Endothelial cell of umbilical vein (primary cell): ENCODE measurements around the gene CD151. TPM values are rescaled to one million over a fixed set of nuclear protein-coding genes. Genes with fewer than 3 reads are reported as not detected.

Source experiments
- BruUV-seq: library from RNA; stranded (reverse); fragments of 400-500 nt; replicated peaks from 2 replicates; lab custom pipeline; 2021; lab: Mats Ljungman, UMichigan
- CTCF ChIA-PET: fragments of 300-600, 350-600 bp; sonication (Branson Sonifier 250); formaldehyde crosslinking; loops from one replicate; lab custom pipeline; 2021; ENCODE audit warnings: antibody characterized with exemption, inconsistent platforms; lab: Charles Lee
- POLR2A ChIA-PET: fragments of 300-600, 350-600 bp; sonication (Branson Sonifier 250); formaldehyde crosslinking; loops from one replicate; lab custom pipeline; 2021; ENCODE audit warnings: antibody characterized with exemption, inconsistent platforms; lab: Charles Lee
- DNase-seq: peaks from one replicate; pipeline ENCODE4 v3.0.0-alpha.2; 2011; ENCODE audit warnings: low read depth, low spot score
- FAIRE-seq: peaks from 2 replicates; lab custom pipeline; 2011; peaks lifted over from hg19 to GRCh38; lab: Jason Lieb, UNC
- H2AFZ ChIP-seq: 2 replicates; pipeline ENCODE4 v1.6.0; 2012; ENCODE audit warnings: low read depth, low read length, control low read depth, inconsistent platforms
- H3K27ac ChIP-seq: 2 replicates; pipeline ENCODE4 v1.5.1; 2011; ENCODE audit warnings: low read depth, mild to moderate bottlenecking, control low read depth, low read length, moderate library complexity; ENCODE audit not compliant: insufficient read depth
- H3K27me3 ChIP-seq, 2 experiments: 2 replicates each; pipeline versions ENCODE4 v1.6.0 to v1.6.1; 2011; ENCODE audit warnings: low read length in 2 of 2, mixed read lengths in 1 of 2; ENCODE audit not compliant: control insufficient read depth in 2 of 2, insufficient read depth in 2 of 2
- H3K36me3 ChIP-seq, 2 experiments: 2 replicates in 1 of 2; 3 replicates in 1 of 2; pipeline ENCODE4 v1.5.1; 2011; ENCODE audit warnings: low read length in 2 of 2, mild to moderate bottlenecking in 1 of 2, moderate library complexity in 1 of 2; ENCODE audit not compliant: control insufficient read depth in 2 of 2, insufficient read depth in 2 of 2; ENCODE audit errors: extremely low read depth in 1 of 2
- H3K4me1 ChIP-seq: 3 replicates; pipeline ENCODE4 v1.5.1; 2011; ENCODE audit warnings: mild to moderate bottlenecking, low read length; ENCODE audit not compliant: control insufficient read depth, insufficient read depth; ENCODE audit errors: extremely low read depth
- H3K4me2 ChIP-seq: 2 replicates; pipeline ENCODE4 v1.6.1; 2011; ENCODE audit warnings: low read length, control low read depth, mixed read lengths; ENCODE audit not compliant: insufficient read depth
- H3K4me3 ChIP-seq, 3 experiments: fragments of 200-600 bp in 1 of 3; sonication (generic), shearing (Covaris generic) in 1 of 3; replicated peaks in 1 of 3; 2 replicates each; pipeline ENCODE4 v1.5.1; 2011 to 2016; ENCODE audit warnings: control low read depth in 3 of 3, low read length in 3 of 3, mild to moderate bottlenecking in 2 of 3, inconsistent platforms in 1 of 3, low read depth in 1 of 3, moderate library complexity in 1 of 3; ENCODE audit not compliant: insufficient read depth in 1 of 3
- H3K79me2 ChIP-seq: 2 replicates; pipeline ENCODE4 v1.6.0; 2012; ENCODE audit warnings: low read length, inconsistent platforms; ENCODE audit not compliant: control insufficient read depth, insufficient read depth
- H3K9ac ChIP-seq: replicated peaks from 2 replicates; pipeline ENCODE3; 2011; ENCODE audit warnings: low read length, control low read depth; ENCODE audit not compliant: insufficient read depth; ENCODE audit errors: extremely low read depth
- H3K9me1 ChIP-seq: replicated peaks from 3 replicates; pipeline ENCODE4 v1.6.0; 2011; ENCODE audit warnings: mild to moderate bottlenecking, low read length; ENCODE audit not compliant: control insufficient read depth, insufficient read depth; ENCODE audit errors: extremely low read depth
- H3K9me3 ChIP-seq: replicated peaks from 2 replicates; pipeline ENCODE4 v1.5.1; 2012; ENCODE audit warnings: low read length, inconsistent platforms; ENCODE audit not compliant: control insufficient read depth, insufficient read depth
- H4K20me1 ChIP-seq: replicated peaks from 2 replicates; pipeline ENCODE3; 2011; ENCODE audit warnings: mild to moderate bottlenecking, low read length; ENCODE audit not compliant: control insufficient read depth, insufficient read depth; ENCODE audit errors: extremely low read depth
- EZH2 ChIP-seq: IDR thresholded peaks from 2 replicates; pipeline ENCODE4 v1.6.1; 2012; ENCODE audit warnings: borderline replicate concordance, low read depth, mild to moderate bottlenecking, moderate library complexity, low read length, inconsistent platforms; ENCODE audit not compliant: severe bottlenecking
- FOS ChIP-seq: IDR thresholded peaks from 2 replicates; pipeline ENCODE4 v1.6.1; 2011; ENCODE audit warnings: mild to moderate bottlenecking, low read length, moderate library complexity, borderline replicate concordance; ENCODE audit not compliant: insufficient read depth
- GATA2 ChIP-seq: IDR thresholded peaks from 2 replicates; pipeline ENCODE4 v1.7.0; 2011; ENCODE audit warnings: low read depth, mild to moderate bottlenecking, moderate library complexity, mixed read lengths, low read length; ENCODE audit not compliant: insufficient read length, insufficient read depth
- JUN ChIP-seq: IDR thresholded peaks from 2 replicates; pipeline ENCODE4 v1.6.1; 2011; ENCODE audit warnings: borderline replicate concordance, low read depth; ENCODE audit not compliant: insufficient read length, insufficient read depth
- MAX ChIP-seq: IDR thresholded peaks from 2 replicates; pipeline ENCODE4 v1.6.1; 2011; ENCODE audit not compliant: insufficient read depth, insufficient read length
- MYC ChIP-seq: IDR thresholded peaks from one replicate; pipeline ENCODE4 v1.6.1; 2011; ENCODE audit warnings: mild to moderate bottlenecking, low read depth, low read length
- POLR2A ChIP-seq: IDR thresholded peaks from 2 replicates; pipeline ENCODE4 v1.6.1; 2012; ENCODE audit warnings: low read depth, mild to moderate bottlenecking, control low read depth, low read length
- POLR2AphosphoS5 ChIP-seq: IDR thresholded peaks from 2 replicates; pipeline ENCODE4 v1.6.1; 2012; ENCODE audit warnings: low read depth, mild to moderate bottlenecking, control low read depth, low read length, moderate library complexity; ENCODE audit not compliant: insufficient read depth
- dilution Hi-C: fragments of 300-500 bp; cut with MboI; formaldehyde crosslinking; loops from one replicate; pipeline ENCODE4 v1.15.0; 2019; ENCODE audit warnings: low sequenced_read_pairs; ENCODE audit not compliant: extremely low pct_ligation_motif_present
- intact Hi-C: fragments of 100-400 bp; cut with micrococcal nuclease; formaldehyde crosslinking; loops from one replicate; pipeline ENCODE4 v1.10.0; 2022
- polyA plus RNA-seq, 4 experiments: library from polyadenylated mRNA; depleted of rRNA in 3 of 4; stranded (reverse) in 3 of 4; unstranded in 1 of 4; fragments of >200 nt; gene quantifications; 2 replicates each; pipeline versions ENCODE4 v1.2.1 to v1.2.3, GENCODE V29; 2011 to 2012; ENCODE audit warnings: missing spikeins in 1 of 4
- total RNA-seq: library from RNA; stranded (reverse); gene quantifications from 2 replicates; pipeline ENCODE4 v1.2.3, GENCODE V29; 2021
- TF ChIP-seq, protein P1 (sequence below), 2 donors: IDR thresholded peaks; 1 replicate in 1 of 2; 2 replicates in 1 of 2; pipeline ENCODE4 v1.5.1; 2011; ENCODE audit warnings: low read length in 2 of 2, mild to moderate bottlenecking in 2 of 2, moderate library complexity in 2 of 2, control low read depth in 1 of 2, inconsistent platforms in 1 of 2, low read depth in 1 of 2; ENCODE audit not compliant: insufficient read depth in 1 of 2; ENCODE audit errors: extremely low read depth in 1 of 2

CD151 gene
- total and polyA plus RNA-seq, 2 donors (not counting 3 experiments of a cell fraction or from before 2014, with no cell fraction given): 515 to 1,090 TPM

- no peak overlapping the region for H2AFZ ChIP-seq
- no peaks in the 10 kb centered on the region for H3K27me3 ChIP-seq
- DNase-seq (no peak), FAIRE-seq (no peak)
- ChIA-PET CTCF (no interaction called here), POLR2A (no interaction called here)
- H3K9me3 ChIP-seq: no peaks in the 10 kb centered on the region
- TF ChIP-seq FOS: no peak
- TF ChIP-seq MAX: no peak
- TF ChIP-seq MYC: no peak
- no peak for TF ChIP-seq EZH2
- TF ChIP-seq, protein P1, sequence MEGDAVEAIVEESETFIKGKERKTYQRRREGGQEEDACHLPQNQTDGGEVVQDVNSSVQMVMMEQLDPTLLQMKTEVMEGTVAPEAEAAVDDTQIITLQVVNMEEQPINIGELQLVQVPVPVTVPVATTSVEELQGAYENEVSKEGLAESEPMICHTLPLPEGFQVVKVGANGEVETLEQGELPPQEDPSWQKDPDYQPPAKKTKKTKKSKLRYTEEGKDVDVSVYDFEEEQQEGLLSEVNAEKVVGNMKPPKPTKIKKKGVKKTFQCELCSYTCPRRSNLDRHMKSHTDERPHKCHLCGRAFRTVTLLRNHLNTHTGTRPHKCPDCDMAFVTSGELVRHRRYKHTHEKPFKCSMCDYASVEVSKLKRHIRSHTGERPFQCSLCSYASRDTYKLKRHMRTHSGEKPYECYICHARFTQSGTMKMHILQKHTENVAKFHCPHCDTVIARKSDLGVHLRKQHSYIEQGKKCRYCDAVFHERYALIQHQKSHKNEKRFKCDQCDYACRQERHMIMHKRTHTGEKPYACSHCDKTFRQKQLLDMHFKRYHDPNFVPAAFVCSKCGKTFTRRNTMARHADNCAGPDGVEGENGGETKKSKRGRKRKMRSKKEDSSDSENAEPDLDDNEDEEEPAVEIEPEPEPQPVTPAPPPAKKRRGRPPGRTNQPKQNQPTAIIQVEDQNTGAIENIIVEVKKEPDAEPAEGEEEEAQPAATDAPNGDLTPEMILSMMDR (IDR thresholded peaks at IDR 0.05; ENCODE audit: extremely low read depth in 1 of 2, insufficient read depth in 1 of 2, low read depth in 1 of 2, low read length in 2 of 2): no peak
- no peak for TF ChIP-seq JUN
- TF ChIP-seq GATA2: no peak
- no peak for TF ChIP-seq POLR2A
- TF ChIP-seq POLR2AphosphoS5: no peak
- intact Hi-C loops (no loop called here), dilution Hi-C loops (no loop called here)
- no peaks in the 10 kb centered on the region for H3K4me1 ChIP-seq
- peaks cover 0 to 11% of the 10 kb centered on the region in 2 experiments for H3K36me3 ChIP-seq
- no peak overlapping the region for H3K4me2 ChIP-seq
- BruUV-seq: no TSS peak
- H3K9me1 ChIP-seq: no peaks in the 10 kb centered on the region
- H3K79me2 ChIP-seq: no peaks in the 10 kb centered on the region
- no peaks in the 10 kb centered on the region for H4K20me1 ChIP-seq
- H3K9ac ChIP-seq: no peak overlapping the region
- no peak overlapping the region for H3K27ac ChIP-seq
- H3K4me3 ChIP-seq: no peak overlapping the region
These were observed 32.1 kb downstream of the CD151 start for GRCh38 chr11:864898-865297.
